SJSA1 (cell line): Measurements from ENCODE around the gene EFCAB10. TPM values are rescaled to one million over a fixed set of nuclear protein-coding genes. Genes with fewer than 3 reads are reported as not detected.

Source experiments
- total RNA-seq: library from RNA; depleted of rRNA; stranded (reverse); fragments of >200 nt; shearing (Covaris generic); gene quantifications from 2 replicates; pipeline ENCODE4 v1.2.3, GENCODE V29; 2014; rRNA removed

Gene EFCAB10
- total RNA-seq, 1 experiment from 2014 or later, result not detected

Other genes starting within 250 kb of the EFCAB10 start
- gene SRPK2, start 192.6 kb downstream of the EFCAB10 start, total RNA-seq, result 32.2 and 40.3 TPM in 2 replicates
- 20.7 and 28.3 TPM in 2 replicates for gene PUS7, start 59.2 kb downstream of the EFCAB10 start, total RNA-seq
- 9.0 and 11.1 TPM in 2 replicates for gene RINT1, start 49.3 kb downstream of the EFCAB10 start, total RNA-seq